ENCODE measurements around the gene XPO6. TPM values are rescaled to one million over a fixed set of nuclear protein-coding genes. Genes with fewer than 3 reads are reported as not detected.

The XPO6 gene
- total RNA-seq, 1 experiment from 2014 or later: 98.1 TPM

- no peak for DNase-seq (ENCODE audit: extremely low read depth, low read depth)
These were observed 53.6 kb downstream of the XPO6 start for GRCh38 chr16:28158136-28158535.

GRCh38 chr16:28156056-28156680, 55.6 kb downstream of the XPO6 start:
- DNase-seq (ENCODE audit: extremely low read depth, low read depth): no peak

- DNase-seq (ENCODE audit: extremely low read depth, low read depth): no peak
These were observed 56.5 kb downstream of the XPO6 start for GRCh38 chr16:28155293-28155692.

GRCh38 chr16:28151180-28151579, 60.6 kb downstream of the XPO6 start:
- no peak for DNase-seq (ENCODE audit: extremely low read depth, low read depth)

- DNase-seq (ENCODE audit: extremely low read depth, low read depth): no peak
These were observed 62.5 kb downstream of the XPO6 start for GRCh38 chr16:28149011-28149888.

GRCh38 chr16:28146536-28146935, 65.2 kb downstream of the XPO6 start:
- DNase-seq (ENCODE audit: extremely low read depth, low read depth): no peak

GRCh38 chr16:28145796-28146195, 66.0 kb downstream of the XPO6 start:
- no peak for DNase-seq (ENCODE audit: extremely low read depth, low read depth)

GRCh38 chr16:28140788-28141618, 70.8 kb downstream of the XPO6 start:
- DNase-seq (ENCODE audit: extremely low read depth, low read depth): no peak

GRCh38 chr16:28139530-28139929, 72.2 kb downstream of the XPO6 start:
- no peak for DNase-seq (ENCODE audit: extremely low read depth, low read depth)

- no peak for DNase-seq (ENCODE audit: extremely low read depth, low read depth)
These were observed 74.9 kb downstream of the XPO6 start for GRCh38 chr16:28136751-28137434.

- DNase-seq (ENCODE audit: extremely low read depth, low read depth): no peak
These were observed 78.1 kb downstream of the XPO6 start for GRCh38 chr16:28133666-28134065.

- no peak for DNase-seq (ENCODE audit: extremely low read depth, low read depth)
These were observed 79.9 kb downstream of the XPO6 start for GRCh38 chr16:28131743-28132393.

- DNase-seq (ENCODE audit: extremely low read depth, low read depth): no peak
These were observed 80.6 kb downstream of the XPO6 start for GRCh38 chr16:28131181-28131580.

GRCh38 chr16:28130099-28131088, 81.4 kb downstream of the XPO6 start:
- DNase-seq (ENCODE audit: extremely low read depth, low read depth): no peak

GRCh38 chr16:28126684-28127620, 84.8 kb downstream of the XPO6 start:
- no peak for DNase-seq (ENCODE audit: extremely low read depth, low read depth)

- DNase-seq (ENCODE audit: extremely low read depth, low read depth): no peak
These were observed 86.2 kb downstream of the XPO6 start for GRCh38 chr16:28125592-28125991.

GRCh38 chr16:28121527-28121926, 90.2 kb downstream of the XPO6 start:
- no peak for DNase-seq (ENCODE audit: extremely low read depth, low read depth)

- DNase-seq (ENCODE audit: extremely low read depth, low read depth): no peak
These were observed 91.0 kb downstream of the XPO6 start for GRCh38 chr16:28120754-28121153.

All from NCI-H460 (cell line).